ENCODE measurements around the gene COIL.

DNA sequence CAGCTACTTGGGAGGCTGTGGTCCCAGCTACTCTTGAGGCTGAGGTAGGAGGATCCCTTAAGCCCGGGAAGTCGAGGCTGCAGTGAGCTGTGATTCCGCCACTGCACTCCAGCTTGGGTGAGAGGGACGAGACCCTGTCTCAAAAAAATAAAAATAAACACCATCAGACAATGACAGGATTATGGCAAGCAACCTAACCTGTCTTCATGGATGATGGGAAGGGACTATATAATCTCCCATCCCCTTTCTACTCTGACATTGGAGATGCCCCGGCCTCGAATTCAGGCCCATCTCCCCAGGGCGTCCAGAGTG is 47.9 kb downstream of the COIL start:
- TF ChIP-seq GATA3 (IDR thresholded peaks at IDR 0.05; ENCODE audit: low read depth, low read length) (no peak), GATA2 (IDR thresholded peaks at IDR 0.05; ENCODE audit: low read depth, low read length) (no peak)

Data from SH-SY5Y (cell line).